ENCODE measurements around the gene MT2A.
"Not testable (repeated sequence)": the region's sequence is repeated elsewhere in the genome, so short reads cannot be mapped to it uniquely, and the experiment has no call there.

Gene MT2A

GRCh38 chr16:56621665-56622445 is 13.5 kb downstream of the MT2A start:
- DNase-seq (ENCODE audit: low spot score), result not testable (repeated sequence)

- not testable (repeated sequence) for DNase-seq (ENCODE audit: low spot score)
Measured at GRCh38 chr16:56623184-56623583, 14.8 kb downstream of the MT2A start.

GRCh38 chr16:56623637-56624036 is 15.3 kb downstream of the MT2A start:
- DNase-seq (ENCODE audit: low spot score), result no peak

GRCh38 chr16:56625140-56625942 is 17.0 kb downstream of the MT2A start, which contains the start of gene MT1E:
Gene MT1E, plus strand, starts transcription at chr16:56625781. Its CDS starts 71 bp downstream, at chr16:56625852.
- DNase-seq (ENCODE audit: low spot score), result peak; percentile 88

GRCh38 chr16:56625943-56626654 is 17.7 kb downstream of the MT2A start:
- DNase-seq (ENCODE audit: low spot score), result peak; percentile 71

GRCh38 chr16:56626685-56627084 is 18.3 kb downstream of the MT2A start:
- DNase-seq (ENCODE audit: low spot score), result no peak

GRCh38 chr16:56628486-56629350 is 20.3 kb downstream of the MT2A start:
- no peak for DNase-seq (ENCODE audit: low spot score)

GRCh38 chr16:56629531-56629930 is 21.1 kb downstream of the MT2A start:
- DNase-seq (ENCODE audit: low spot score), result no peak

GRCh38 chr16:56630134-56630533 is 21.8 kb downstream of the MT2A start:
- DNase-seq (ENCODE audit: low spot score), result no peak

GRCh38 chr16:56631197-56631596 is 22.8 kb downstream of the MT2A start:
- DNase-seq (ENCODE audit: low spot score), result no peak

GRCh38 chr16:56631832-56632155 is 23.4 kb downstream of the MT2A start:
- no peak for DNase-seq (ENCODE audit: low spot score)

- DNase-seq (ENCODE audit: low spot score), result peak; percentile 71
Measured at GRCh38 chr16:56632156-56632847, 23.9 kb downstream of the MT2A start, which contains the start of gene MT1M. Gene MT1M, plus strand, starts transcription at chr16:56632659. Its CDS starts 73 bp downstream, at chr16:56632732.

GRCh38 chr16:56632848-56633365 is 24.5 kb downstream of the MT2A start:
- DNase-seq (ENCODE audit: low spot score), result no peak

- DNase-seq (ENCODE audit: low spot score), result no peak
Measured at GRCh38 chr16:56633535-56633934, 25.2 kb downstream of the MT2A start.

GRCh38 chr16:56634715-56635440 is 26.5 kb downstream of the MT2A start:
- DNase-seq (ENCODE audit: low spot score), result no peak

GRCh38 chr16:56635441-56635967 is 27.1 kb downstream of the MT2A start:
- no peak for DNase-seq (ENCODE audit: low spot score)

- no peak for DNase-seq (ENCODE audit: low spot score)
Measured at GRCh38 chr16:56636616-56637413, 28.4 kb downstream of the MT2A start.

- DNase-seq (ENCODE audit: low spot score), result peak; percentile 69
Measured at GRCh38 chr16:56637814-56638750, 29.7 kb downstream of the MT2A start, which contains the start of gene MT1A. Gene MT1A, plus strand, starts transcription at chr16:56638666. Its CDS starts 73 bp downstream, at chr16:56638739.

Measured in hepatic stellate cell (primary cell).